ENCODE measurements around the gene RANBP9. TPM values are rescaled to one million over a fixed set of nuclear protein-coding genes. Genes with fewer than 3 reads are reported as not detected.

RANBP9 gene
- total RNA-seq, 2 donors from 2014 or later = 14.3 to 26.7 TPM

GRCh38 chr6:13573669-13574110 is 137.9 kb downstream of the RANBP9 start:
- H3K27me3 ChIP-seq = no peaks in the 10 kb centered on the region
- H3K4me3 ChIP-seq = peak overlapping the region in 1 of 2 donors; percentile 55
- peaks cover 8% of the 10 kb centered on the region for H3K4me1 ChIP-seq
- no peaks in the 10 kb centered on the region for H3K9me3 ChIP-seq
- intact Hi-C loops (cut with DNase I) = loop anchor here (10.0 kb wide), 1 partner anchor 239 kb away; no protein-coding TSS in a partner anchor
- WGBS, 2 donors = 2 to 4% methylated on average over 14 of the region's 14 CpGs
- H3K27ac ChIP-seq = peak overlapping the region; percentile 97 to 99 (median 98)
- no peaks in the 10 kb centered on the region for H3K36me3 ChIP-seq (replicated peaks in 1 of 2; ENCODE audit: insufficient read depth in 1 of 2, low read depth in 2 of 2)
- ATAC-seq = no peak
- TF ChIP-seq CTCF (IDR thresholded peaks at IDR 0.05) (no peak), POLR2A (IDR thresholded peaks at IDR 0.05) (no peak)
- DNase-seq = peak; percentile 47 to 63 (median 49)

- Histone ChIP-seq H3K4me1 (peaks cover 8% of the 10 kb centered on the region), H3K27me3 (no peaks in the 10 kb centered on the region), H3K36me3 (replicated peaks in 1 of 2; ENCODE audit: insufficient read depth in 1 of 2, low read depth in 2 of 2) (no peaks in the 10 kb centered on the region), H3K27ac (peak overlapping the region; percentile 97 to 99 (median 98)), H3K9me3 (no peaks in the 10 kb centered on the region), H3K4me3 (no peak overlapping the region)
- ATAC-seq (no peak), DNase-seq (no peak)
- TF ChIP-seq POLR2A (IDR thresholded peaks at IDR 0.05) = no peak
- TF ChIP-seq CTCF (IDR thresholded peaks at IDR 0.05) = no peak
- WGBS, 2 donors = 65 to 68% methylated on average over 16 of the region's 16 CpGs
- intact Hi-C loops (cut with DNase I) = loop anchor here (10.0 kb wide), 1 partner anchor 238 kb away; no protein-coding TSS in a partner anchor
Observed at GRCh38 chr6:13572951-13573654, 138.5 kb downstream of the RANBP9 start.

- 83 to 85% methylated on average over 7 of the region's 7 CpGs for WGBS, 2 donors
- Histone ChIP-seq H3K27ac (no peak overlapping the region), H3K27me3 (no peaks in the 10 kb centered on the region), H3K9me3 (no peaks in the 10 kb centered on the region), H3K4me3 (no peak overlapping the region), H3K4me1 (peaks cover 8% of the 10 kb centered on the region), H3K36me3 (replicated peaks in 1 of 2; ENCODE audit: insufficient read depth in 1 of 2, low read depth in 2 of 2) (no peaks in the 10 kb centered on the region)
- TF ChIP-seq CTCF (IDR thresholded peaks at IDR 0.05) (no peak), POLR2A (IDR thresholded peaks at IDR 0.05) (no peak)
- ATAC-seq (no peak), DNase-seq (no peak)
- intact Hi-C loops (cut with DNase I) = loop anchor here (10.0 kb wide), 1 partner anchor 237 kb away; no protein-coding TSS in a partner anchor
Observed at GRCh38 chr6:13572240-13572639, 139.4 kb downstream of the RANBP9 start.

Other genes with a start within 250 kb of the RANBP9 start
- gene GFOD1, start 224.2 kb downstream of the RANBP9 start, total RNA-seq = 1 to 10 TPM; 4.3 to 5.2 TPM
- 10 to 100 TPM; 10.2 to 11.2 TPM for gene SIRT5, start 137.2 kb downstream of the RANBP9 start, total RNA-seq
- gene NOL7, start 96.5 kb downstream of the RANBP9 start, total RNA-seq = 100 to 1,000 TPM in 1 of 2 donors, 10 to 100 TPM in 1; 52.1 to 164 TPM
- gene MCUR1, start 102.7 kb upstream of the RANBP9 start, total RNA-seq = 10 to 100 TPM; 10.4 to 20.8 TPM
- gene RNF182, start 213.1 kb upstream of the RANBP9 start, total RNA-seq = 1 to 10 TPM in 1 of 2 donors, under 1 TPM in 1; 0.33 to 1.6 TPM

All from body of pancreas (tissue), 4 donors.